ENCODE measurements around the gene SATB2. TPM values are rescaled to one million over a fixed set of nuclear protein-coding genes. Genes with fewer than 3 reads are reported as not detected.

SATB2 gene
- 10 to 100 TPM; 12.8 to 13.9 (median 13.1) TPM for polyA plus RNA-seq (ENCODE audit: insufficient read length in 3 of 3)

- DNase-seq (ENCODE audit: low read depth in 3 of 3, low spot score in 2 of 3): no peak
Measured at GRCh38 chr2:199457147-199458008, at the start of gene SATB2. Gene SATB2 (minus strand): TSS chr2:199457939. CDS start chr2:199456037, 1,902 bp downstream.

GRCh38 chr2:199505755-199506403 lies 48.1 kb upstream of the SATB2 start:
- DNase-seq (ENCODE audit: low read depth in 3 of 3, low spot score in 2 of 3): no peak

GRCh38 chr2:199503148-199503547 lies 45.4 kb upstream of the SATB2 start:
- DNase-seq (ENCODE audit: low read depth in 3 of 3, low spot score in 2 of 3): no peak

GRCh38 chr2:199499005-199499404 lies 41.3 kb upstream of the SATB2 start:
- no peak for DNase-seq (ENCODE audit: low read depth in 3 of 3, low spot score in 2 of 3)

GRCh38 chr2:199495147-199495546 lies 37.4 kb upstream of the SATB2 start:
- DNase-seq (ENCODE audit: low read depth in 3 of 3, low spot score in 2 of 3): no peak

GRCh38 chr2:199490049-199490448 lies 32.3 kb upstream of the SATB2 start:
- DNase-seq (ENCODE audit: low read depth in 3 of 3, low spot score in 2 of 3): no peak

- DNase-seq (ENCODE audit: low read depth in 3 of 3, low spot score in 2 of 3): no peak
Measured at GRCh38 chr2:199488772-199489400, 31.1 kb upstream of the SATB2 start.

GRCh38 chr2:199485732-199486335 lies 28.1 kb upstream of the SATB2 start:
- no peak for DNase-seq (ENCODE audit: low read depth in 3 of 3, low spot score in 2 of 3)

GRCh38 chr2:199484927-199485326 lies 27.2 kb upstream of the SATB2 start:
- no peak for DNase-seq (ENCODE audit: low read depth in 3 of 3, low spot score in 2 of 3)

- DNase-seq (ENCODE audit: low read depth in 3 of 3, low spot score in 2 of 3): no peak
Measured at GRCh38 chr2:199480966-199481365, 23.2 kb upstream of the SATB2 start.

- no peak for DNase-seq (ENCODE audit: low read depth in 3 of 3, low spot score in 2 of 3)
Measured at GRCh38 chr2:199477277-199477834, 19.6 kb upstream of the SATB2 start.

- no peak for DNase-seq (ENCODE audit: low read depth in 3 of 3, low spot score in 2 of 3)
Measured at GRCh38 chr2:199471443-199472057, 13.8 kb upstream of the SATB2 start.

GRCh38 chr2:199470672-199471442 lies 13.1 kb upstream of the SATB2 start:
- no peak for DNase-seq (ENCODE audit: low read depth in 3 of 3, low spot score in 2 of 3)

- DNase-seq (ENCODE audit: low read depth in 3 of 3, low spot score in 2 of 3): no peak
Measured at GRCh38 chr2:199470361-199470671, 12.6 kb upstream of the SATB2 start.

- no peak for DNase-seq (ENCODE audit: low read depth in 3 of 3, low spot score in 2 of 3)
Measured at GRCh38 chr2:199469514-199470360, 12.0 kb upstream of the SATB2 start.

GRCh38 chr2:199468561-199469513 lies 11.1 kb upstream of the SATB2 start:
- no peak for DNase-seq (ENCODE audit: low read depth in 3 of 3, low spot score in 2 of 3)

GRCh38 chr2:199467066-199467822 lies 9.5 kb upstream of the SATB2 start:
- DNase-seq (ENCODE audit: low read depth in 3 of 3, low spot score in 2 of 3): no peak
